ENCODE data around the gene LDLRAD4. TPM values are rescaled to one million over a fixed set of nuclear protein-coding genes. Genes with fewer than 3 reads are reported as not detected.

Gene LDLRAD4
- total and polyA plus RNA-seq, 9 of the 15 experiments (the other 6 are each of a cell fraction or from before 2014, with no cell fraction given), result 0.01 TPM; not detected in 8

GRCh38 chr18:13284330-13285027 is 65.9 kb downstream of the LDLRAD4 start:
- Histone ChIP-seq H3K27ac (ENCODE audit: extremely low read depth, low read depth, low read length) (no peak overlapping the region), H3K4me3 (no peak overlapping the region), H3K9ac (ENCODE audit: insufficient read depth in 1 of 2, low read depth in 2 of 2, low read length in 2 of 2) (no peak overlapping the region), H3K4me2 (ENCODE audit: insufficient read depth, low read length) (no peak overlapping the region), H4K20me1 (replicated peaks; ENCODE audit: control insufficient read depth, insufficient read depth, low read length) (no peaks in the 10 kb centered on the region), H3K9me3 (replicated peaks; ENCODE audit: control insufficient read depth, insufficient read depth, low read depth, low read length) (no peaks in the 10 kb centered on the region), H2AFZ (ENCODE audit: low read depth, low read length) (no peak overlapping the region), H3K79me2 (ENCODE audit: control insufficient read depth, insufficient read depth, low read length) (no peaks in the 10 kb centered on the region), H3K27me3 (ENCODE audit: control insufficient read depth in 2 of 2, insufficient read depth in 2 of 2, low read length in 2 of 2) (peaks cover 7 to 27% of the 10 kb centered on the region in 2 experiments; a peak in 3 of 5 replicates), H3K36me3 (ENCODE audit: control insufficient read depth, insufficient read depth, low read length) (no peaks in the 10 kb centered on the region), H3K4me1 (replicated peaks in 1 of 2; ENCODE audit: control insufficient read depth in 2 of 2, insufficient read depth in 2 of 2, low read length in 2 of 2) (no peaks in the 10 kb centered on the region), H3K9me1 (ENCODE audit: control insufficient read depth, insufficient read depth, low read length) (no peaks in the 10 kb centered on the region)
- ChIA-PET POLR2A (no interaction called here), CTCF (ENCODE audit: low intra/inter-chr PET ratio) (no interaction called here)
- intact Hi-C loops (cut with micrococcal nuclease), result no loop called here
- BruUV-seq (replicated peaks), result no TSS peak
- in situ Hi-C loops (cut with MboI), result no loop called here
- no peak for TF ChIP-seq MYC (IDR thresholded peaks at IDR 0.05; ENCODE audit: low read depth, low read length)
- TF ChIP-seq MYC (CRISPR knock-in tag; IDR thresholded peaks at IDR 0.05; ENCODE audit: borderline replicate concordance, low read depth), result no peak
- no peak for TF ChIP-seq SAP30 (IDR thresholded peaks at IDR 0.05; ENCODE audit: borderline replicate concordance, insufficient read depth, low read depth, low read length, poor library complexity, severe bottlenecking)
- no peak for TF ChIP-seq OTX1 (CRISPR knock-in tag; IDR thresholded peaks at IDR 0.05)
- no peak for TF ChIP-seq CHD4 (IDR thresholded peaks at IDR 0.05; ENCODE audit: insufficient read depth, insufficient replicate concordance, low read depth, low read length, poor library complexity, severe bottlenecking)
- TF ChIP-seq NR2C1 (IDR thresholded peaks at IDR 0.05), result no peak
- no peak for TF ChIP-seq NR2C1 (tag; IDR thresholded peaks at IDR 0.05)
- TF ChIP-seq ZNF717 (CRISPR knock-in tag; IDR thresholded peaks at IDR 0.05), result no peak
- TF ChIP-seq ZNF143 (CRISPR knock-in tag; IDR thresholded peaks at IDR 0.05), result no peak
- TF ChIP-seq HMG20A (CRISPR knock-in tag; conservative IDR thresholded peaks at IDR 0.05), result no peak
- TF ChIP-seq POLR2AphosphoS5 (IDR thresholded peaks at IDR 0.05; ENCODE audit: control insufficient read depth, insufficient read depth, low read depth, low read length), result no peak
- TF ChIP-seq L3MBTL2 (IDR thresholded peaks at IDR 0.05), result no peak
- no peak for FAIRE-seq
- no peak for ATAC-seq
- under 1% methylated on average over 18 of the region's 22 CpGs for WGBS (ENCODE audit: insufficient coverage, low coverage, missing lambda C conversion rate)
- no peak for DNase-seq (ENCODE audit: extremely low read depth in 1 of 4, low spot score in 3 of 4)

Measured in K562 (cell line).